Measurements from ENCODE around the gene DBF4. TPM values are rescaled to one million over a fixed set of nuclear protein-coding genes. Genes with fewer than 3 reads are reported as not detected.
A peak's percentile ranks its signal among the peaks of the same experiment; 100 is the strongest.
"Not testable (repeated sequence)": the region's sequence is repeated elsewhere in the genome, so short reads cannot be mapped to it uniquely, and the experiment has no call there.

DBF4 gene
- total RNA-seq (2014; rRNA removed): 93.2 and 94.0 TPM in 2 replicates
- polyA plus RNA-seq (2012): 10.5 TPM

- peak; percentile 95 for DNase-seq (ENCODE audit: low read depth)
These were observed at the start of gene DBF4, which contains the start of gene SLC25A40 for GRCh38 chr7:87876040-87876868. Gene DBF4, plus strand, starts transcription at chr7:87876493. Its CDS starts 240 bp downstream, at chr7:87876733. Gene SLC25A40, minus strand, starts transcription at chr7:87876360. Its CDS starts 17,633 bp downstream, at chr7:87858727.

- DNase-seq (ENCODE audit: low read depth): not testable (repeated sequence)
These were observed 47.9 kb upstream of the DBF4 start for GRCh38 chr7:87828383-87828782.

GRCh38 chr7:87831097-87831496 lies 45.2 kb upstream of the DBF4 start:
- DNase-seq (ENCODE audit: low read depth): no peak

GRCh38 chr7:87833130-87833529 lies 43.2 kb upstream of the DBF4 start:
- no peak for DNase-seq (ENCODE audit: low read depth)

- DNase-seq (ENCODE audit: low read depth): no peak
These were observed 38.7 kb upstream of the DBF4 start for GRCh38 chr7:87837597-87837996.

- peak; percentile 43 for DNase-seq (ENCODE audit: low read depth)
These were observed 25.3 kb upstream of the DBF4 start for GRCh38 chr7:87850836-87851593.

- no peak for DNase-seq (ENCODE audit: low read depth)
These were observed 24.0 kb upstream of the DBF4 start for GRCh38 chr7:87852306-87852705.

GRCh38 chr7:87853237-87853864 lies 22.9 kb upstream of the DBF4 start:
- DNase-seq (ENCODE audit: low read depth): peak; percentile 72

- DNase-seq (ENCODE audit: low read depth): no peak
These were observed 17.7 kb upstream of the DBF4 start for GRCh38 chr7:87858417-87859100.

- no peak for DNase-seq (ENCODE audit: low read depth)
These were observed 10.2 kb upstream of the DBF4 start for GRCh38 chr7:87866089-87866488.

- DNase-seq (ENCODE audit: low read depth): not testable (repeated sequence)
These were observed 9.8 kb upstream of the DBF4 start for GRCh38 chr7:87866533-87866932.

- no peak for DNase-seq (ENCODE audit: low read depth)
These were observed 5.8 kb upstream of the DBF4 start for GRCh38 chr7:87870471-87870870.

GRCh38 chr7:87872346-87872745 lies 3.9 kb upstream of the DBF4 start:
- no peak for DNase-seq (ENCODE audit: low read depth)

GRCh38 chr7:87873328-87873727 lies 3.0 kb upstream of the DBF4 start:
- not testable (repeated sequence) for DNase-seq (ENCODE audit: low read depth)

GRCh38 chr7:87874066-87874465 lies 2.2 kb upstream of the DBF4 start:
- DNase-seq (ENCODE audit: low read depth): no peak

- no peak for DNase-seq (ENCODE audit: low read depth)
These were observed 898 bp upstream of the DBF4 start for GRCh38 chr7:87875151-87876039.

- peak; percentile 66 for DNase-seq (ENCODE audit: low read depth)
These were observed 559 bp downstream of the DBF4 start for GRCh38 chr7:87876869-87877234.

GRCh38 chr7:87877366-87878040 lies 1.2 kb downstream of the DBF4 start:
- no peak for DNase-seq (ENCODE audit: low read depth)

GRCh38 chr7:87878208-87878735 lies 2.0 kb downstream of the DBF4 start:
- no peak for DNase-seq (ENCODE audit: low read depth)
